AG04449 (cell line): ENCODE measurements around the gene DHRS11.

Experiments used
- CTCF ChIA-PET: fragments of 350-600 bp; formaldehyde crosslinking; extraction: SDS; loops from one replicate; lab custom pipeline; 2021; ENCODE audit warnings: antibody characterized with exemption; lab: Yijun Ruan, JAX
- POLR2A ChIA-PET: fragments of 400-600, 350-600 bp; formaldehyde crosslinking; extraction: SDS; loops from one replicate; lab custom pipeline; 2020; ENCODE audit warnings: antibody characterized with exemption, inconsistent platforms; lab: Yijun Ruan, JAX
- DNase-seq: peaks from one replicate; pipeline ENCODE4 v3.0.0-alpha.2; 2010; ENCODE audit warnings: low read depth, low spot score
- H3K4me3 ChIP-seq: 2 replicates; pipeline ENCODE4 v1.5.1; 2011; ENCODE audit warnings: low read depth, mild to moderate bottlenecking, control low read depth, low read length
- CTCF ChIP-seq: IDR thresholded peaks from one replicate; pipeline ENCODE4 v1.5.1; 2011; ENCODE audit warnings: mild to moderate bottlenecking, moderate library complexity, low read length, control low read depth, inconsistent platforms; ENCODE audit not compliant: insufficient read depth; ENCODE audit errors: missing control alignments

DHRS11 gene

DNA sequence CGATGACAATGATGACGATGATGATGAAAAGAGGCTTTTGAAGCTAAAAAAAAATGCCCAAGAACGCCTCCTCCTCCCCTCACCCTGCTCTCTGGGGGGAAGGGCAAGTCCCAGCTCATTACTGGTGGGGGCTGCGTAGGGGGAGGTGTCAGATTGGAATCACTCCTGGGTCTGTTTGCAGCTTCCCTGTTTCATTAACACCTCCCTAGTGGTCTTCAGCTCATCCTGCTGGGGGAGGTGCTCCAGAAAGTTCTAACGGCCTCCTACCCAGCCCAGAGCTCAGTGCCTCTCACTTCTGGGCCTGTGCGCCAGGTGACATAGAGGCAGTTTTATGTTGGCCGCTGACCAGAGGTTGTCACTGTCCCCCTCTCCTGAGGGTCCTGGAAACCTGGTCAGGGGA lies 22.4 kb downstream of the DHRS11 start:
- POLR2A ChIA-PET, result no interaction called here

GRCh38 chr17:36614933-36615332 lies 23.3 kb downstream of the DHRS11 start:
- no peak for TF ChIP-seq CTCF
- no peak overlapping the region for H3K4me3 ChIP-seq
- CTCF ChIA-PET, result interaction anchor here (0.6 to 9.4 kb wide), 5 partner anchors 12 to 605 kb away, joined by 3 to 93 read pairs (median 14); partner anchors contain the start of gene MRM1
- POLR2A ChIA-PET, result no interaction called here
- DNase-seq, result no peak

More for the DNA sequence above, 22.4 kb downstream of the DHRS11 start:
- no peak for TF ChIP-seq CTCF
- no peak for DNase-seq
- CTCF ChIA-PET, result interaction anchor here (1.5 to 9.4 kb wide), 4 partner anchors 12 to 434 kb away, joined by 3 to 93 read pairs (median 33); partner anchors contain the start of gene MRM1
- no peak overlapping the region for H3K4me3 ChIP-seq

- ChIA-PET POLR2A (no interaction called here), CTCF (interaction anchor here (1.2 to 9.4 kb wide), 4 partner anchors 7 to 431 kb away, joined by 3 to 93 read pairs (median 9); no protein-coding TSS in a partner anchor)
- TF ChIP-seq CTCF, result no peak
- no peak overlapping the region for H3K4me3 ChIP-seq
- DNase-seq, result no peak
These were observed 24.7 kb downstream of the DHRS11 start for GRCh38 chr17:36616061-36617029.

GRCh38 chr17:36617773-36618172 lies 26.1 kb downstream of the DHRS11 start:
- ChIA-PET POLR2A (no interaction called here), CTCF (interaction anchor here (1.2 to 9.4 kb wide), 2 partner anchors 10 to 11 kb away, joined by 3 to 93 read pairs; no protein-coding TSS in a partner anchor)
- TF ChIP-seq CTCF, result no peak
- DNase-seq, result no peak
- H3K4me3 ChIP-seq, result no peak overlapping the region

- ChIA-PET CTCF (interaction anchor here (1.2 to 7.9 kb wide), 3 partner anchors 9 to 423 kb away, joined by 4 to 93 read pairs (median 27); partner anchors contain the start of gene MRM1), POLR2A (no interaction called here)
- TF ChIP-seq CTCF, result no peak
- no peak overlapping the region for H3K4me3 ChIP-seq
- no peak for DNase-seq
These were observed 31.6 kb downstream of the DHRS11 start for GRCh38 chr17:36623281-36623680.

- CTCF ChIA-PET, result interaction anchor here (0.7 to 7.9 kb wide), 16 partner anchors 10 to 616 kb away, joined by 3 to 170 read pairs (median 4); partner anchors contain the start of gene MRM1
- POLR2A ChIA-PET, result no interaction called here
These were observed 33.5 kb downstream of the DHRS11 start for GRCh38 chr17:36625188-36625587.

More at GRCh38 chr17:36625188-36625587, 33.5 kb downstream of the DHRS11 start:
- no peak for DNase-seq
- no peak overlapping the region for H3K4me3 ChIP-seq
- TF ChIP-seq CTCF, result no peak
